ENCODE data around the gene PABPN1. TPM values are rescaled to one million over a fixed set of nuclear protein-coding genes. Genes with fewer than 3 reads are reported as not detected.
A peak's percentile ranks its signal among the peaks of the same experiment; 100 is the strongest.

PABPN1 gene
- total and polyA plus RNA-seq, 2 of the 13 experiments (the other 11 are each of a cell fraction or from before 2014, with no cell fraction given) = 233 to 524 TPM

- TF ChIP-seq NR2F1 (CRISPR knock-in tag; IDR thresholded peaks at IDR 0.05) (peak in 1 of 2 experiments; percentile 66; a peak in 2 of 4 replicates), CEBPZ (IDR thresholded peaks at IDR 0.05; ENCODE audit: low read length) (no peak), DPF2 (CRISPR knock-in tag; IDR thresholded peaks at IDR 0.05; ENCODE audit: borderline replicate concordance, low read depth) (peak; percentile 23; the same call in 1 of the 2 replicates), YY1 (IDR thresholded peaks at IDR 0.05; ENCODE audit: insufficient read depth, insufficient replicate concordance, low read depth, low read length) (peak; percentile 90), ZNF451 (CRISPR knock-in tag; IDR thresholded peaks at IDR 0.05) (no peak; the same call in none of the 2 replicates), GATAD2A (CRISPR knock-in tag; IDR thresholded peaks at IDR 0.05) (peak; percentile 89), THAP7 (CRISPR knock-in tag; IDR thresholded peaks at IDR 0.05) (no peak; the same call in 1 of the 2 replicates), TP53 (CRISPR knock-in tag; conservative IDR thresholded peaks at IDR 0.05) (0 out of 2 replicates have a peak, but pooled peaks have one; percentile 12), RFX1 (IDR thresholded peaks at IDR 0.05) (peak; percentile 27; the same call in 1 of the 2 replicates), ZNF296 (CRISPR knock-in tag; conservative IDR thresholded peaks at IDR 0.05) (no peak), CBX2 (IDR thresholded peaks at IDR 0.05; ENCODE audit: low read depth, low read length) (no peak), CBX2 (CRISPR knock-in tag; IDR thresholded peaks at IDR 0.05; ENCODE audit: low read depth) (0 out of 2 replicates have a peak, but pooled peaks have one; percentile 30), ZNF646 (CRISPR knock-in tag; IDR thresholded peaks at IDR 0.05) (no peak; the same call in 1 of the 2 replicates), FLYWCH1 (CRISPR knock-in tag; IDR thresholded peaks at IDR 0.05) (no peak), ZBTB37 (CRISPR knock-in tag; IDR thresholded peaks at IDR 0.05) (0 out of 2 replicates have a peak, but pooled peaks have one; percentile 22), GFI1 (CRISPR knock-in tag; IDR thresholded peaks at IDR 0.05; ENCODE audit: borderline replicate concordance) (no peak), NKX3-1 (CRISPR knock-in tag; IDR thresholded peaks at IDR 0.05) (peak; percentile 94)
Observed at GRCh38 chr14:23301288-23301968, 19.8 kb upstream of the PABPN1 start (continued).
